ENCODE results near the gene ATP8A2.

Gene ATP8A2

DNA sequence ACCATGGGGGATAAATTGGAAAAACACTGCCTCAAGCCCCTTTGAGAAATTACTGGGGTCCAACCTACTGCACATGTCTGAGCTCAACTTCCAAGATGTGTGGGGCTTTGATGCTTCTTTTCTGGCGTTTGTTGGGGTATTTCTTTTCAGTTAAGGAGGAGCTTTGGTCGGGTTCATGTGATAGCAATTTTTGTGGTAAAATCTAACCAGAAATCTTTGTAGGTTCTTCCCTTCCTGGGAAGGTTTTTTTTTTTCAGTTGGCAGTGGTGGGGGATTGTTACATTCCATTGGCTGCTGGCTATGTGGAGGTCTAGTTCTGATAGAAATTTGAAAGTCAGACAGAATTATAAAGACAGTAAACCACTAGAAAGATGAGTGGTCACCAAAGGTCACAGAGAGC, 327.8 kb downstream of the ATP8A2 start:
- no peak overlapping the region for H3K27ac ChIP-seq
- no peak for TF ChIP-seq ZFX (IDR thresholded peaks at IDR 0.05; ENCODE audit: borderline replicate concordance)
- TF ChIP-seq, protein P1, sequence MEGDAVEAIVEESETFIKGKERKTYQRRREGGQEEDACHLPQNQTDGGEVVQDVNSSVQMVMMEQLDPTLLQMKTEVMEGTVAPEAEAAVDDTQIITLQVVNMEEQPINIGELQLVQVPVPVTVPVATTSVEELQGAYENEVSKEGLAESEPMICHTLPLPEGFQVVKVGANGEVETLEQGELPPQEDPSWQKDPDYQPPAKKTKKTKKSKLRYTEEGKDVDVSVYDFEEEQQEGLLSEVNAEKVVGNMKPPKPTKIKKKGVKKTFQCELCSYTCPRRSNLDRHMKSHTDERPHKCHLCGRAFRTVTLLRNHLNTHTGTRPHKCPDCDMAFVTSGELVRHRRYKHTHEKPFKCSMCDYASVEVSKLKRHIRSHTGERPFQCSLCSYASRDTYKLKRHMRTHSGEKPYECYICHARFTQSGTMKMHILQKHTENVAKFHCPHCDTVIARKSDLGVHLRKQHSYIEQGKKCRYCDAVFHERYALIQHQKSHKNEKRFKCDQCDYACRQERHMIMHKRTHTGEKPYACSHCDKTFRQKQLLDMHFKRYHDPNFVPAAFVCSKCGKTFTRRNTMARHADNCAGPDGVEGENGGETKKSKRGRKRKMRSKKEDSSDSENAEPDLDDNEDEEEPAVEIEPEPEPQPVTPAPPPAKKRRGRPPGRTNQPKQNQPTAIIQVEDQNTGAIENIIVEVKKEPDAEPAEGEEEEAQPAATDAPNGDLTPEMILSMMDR (IDR thresholded peaks at IDR 0.05), result no peak

- no peak for TF ChIP-seq ZFX (IDR thresholded peaks at IDR 0.05; ENCODE audit: borderline replicate concordance)
- TF ChIP-seq, protein P1 (IDR thresholded peaks at IDR 0.05), result no peak
- H3K27ac ChIP-seq, result no peak overlapping the region
Observed at GRCh38 chr13:25701304-25701703, 329.5 kb downstream of the ATP8A2 start.

DNA sequence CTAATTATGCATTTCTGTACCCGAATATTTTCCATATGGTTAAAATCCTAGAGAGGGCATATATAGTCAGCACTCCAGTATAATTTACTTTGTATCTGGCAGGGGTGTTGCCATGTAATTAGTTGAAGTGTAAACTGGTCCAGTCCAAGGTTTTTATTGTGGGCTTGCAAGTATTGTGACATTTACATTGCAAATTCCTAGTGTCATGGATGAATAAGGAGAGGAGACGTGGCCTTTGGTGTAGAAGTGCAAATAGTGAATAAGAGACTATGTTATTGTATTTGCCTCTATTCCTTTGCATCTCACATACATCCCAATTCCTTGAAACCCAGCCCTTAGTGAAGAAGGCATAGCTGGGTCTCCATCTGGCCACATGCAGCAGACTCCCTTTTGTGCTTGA, 330.6 kb downstream of the ATP8A2 start:
- TF ChIP-seq, protein P1 (IDR thresholded peaks at IDR 0.05), result no peak
- TF ChIP-seq ZFX (IDR thresholded peaks at IDR 0.05; ENCODE audit: borderline replicate concordance), result no peak
- H3K27ac ChIP-seq, result no peak overlapping the region

DNA sequence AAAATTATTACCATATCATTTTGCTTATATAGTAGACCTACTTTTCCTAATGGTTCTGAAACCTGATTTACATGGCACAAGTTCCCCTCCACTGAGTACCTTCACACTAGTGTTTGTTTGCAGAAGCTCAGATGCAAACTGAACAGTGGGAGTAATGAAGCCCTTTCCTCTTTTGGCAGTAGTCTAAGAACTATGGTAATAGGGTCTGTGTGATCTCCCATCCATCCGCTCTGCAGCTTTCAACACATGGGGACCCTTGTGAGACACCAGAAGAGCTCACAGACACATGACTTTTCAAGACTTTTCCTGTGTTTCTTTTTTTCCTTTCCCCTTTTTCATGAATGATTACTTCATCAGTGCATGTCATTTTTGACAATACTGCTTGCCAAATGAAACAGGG, 336.0 kb downstream of the ATP8A2 start:
- H3K27ac ChIP-seq, result no peak overlapping the region
- TF ChIP-seq ZFX (IDR thresholded peaks at IDR 0.05; ENCODE audit: borderline replicate concordance), result no peak
- TF ChIP-seq, protein P1 (IDR thresholded peaks at IDR 0.05), result no peak

- H3K27ac ChIP-seq, result no peak overlapping the region
- TF ChIP-seq, protein P1 (IDR thresholded peaks at IDR 0.05), result no peak
- TF ChIP-seq ZFX (IDR thresholded peaks at IDR 0.05; ENCODE audit: borderline replicate concordance), result no peak
Observed at GRCh38 chr13:25708268-25708667, 336.5 kb downstream of the ATP8A2 start.

DNA sequence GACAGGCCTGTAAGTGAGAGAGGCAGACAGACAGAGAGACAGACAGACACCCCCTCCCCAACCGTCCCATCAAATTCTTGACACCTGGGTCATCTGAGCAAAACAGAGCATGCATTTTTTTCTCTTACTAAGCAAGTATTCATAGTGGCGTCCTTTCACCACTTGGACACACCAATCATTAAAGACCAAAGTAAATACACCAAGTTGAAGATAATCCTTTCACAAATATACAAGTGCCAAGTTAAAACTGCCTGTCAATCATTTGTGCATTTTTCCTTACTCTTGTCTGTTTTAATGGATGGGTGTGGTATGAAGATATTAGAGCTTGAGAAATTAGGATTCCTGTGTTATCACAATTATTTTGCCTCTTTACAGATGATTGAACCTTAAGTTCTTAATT, 337.3 kb downstream of the ATP8A2 start:
- H3K27ac ChIP-seq, result no peak overlapping the region
- TF ChIP-seq, protein P1 (IDR thresholded peaks at IDR 0.05), result no peak
- TF ChIP-seq ZFX (IDR thresholded peaks at IDR 0.05; ENCODE audit: borderline replicate concordance), result no peak

DNA sequence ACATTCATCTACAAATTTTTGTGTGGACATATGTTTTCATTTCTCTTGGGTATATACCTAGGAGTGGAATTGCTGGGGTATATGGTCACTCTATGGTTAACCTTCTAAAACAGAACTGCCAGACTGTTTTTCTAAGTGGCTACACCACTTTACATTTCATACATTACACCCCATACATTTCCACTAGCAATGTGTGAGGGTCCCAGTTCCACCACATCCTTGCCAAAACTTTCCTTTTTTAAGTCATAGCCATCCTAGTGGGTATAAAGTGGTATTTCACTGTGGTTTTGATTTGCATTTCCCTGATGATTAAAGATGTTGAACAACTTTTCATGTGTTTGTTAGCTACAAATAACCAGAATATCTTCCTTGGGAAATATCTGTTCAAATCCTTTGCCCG, 344.0 kb downstream of the ATP8A2 start:
- no peak for TF ChIP-seq ZFX (IDR thresholded peaks at IDR 0.05; ENCODE audit: borderline replicate concordance)
- TF ChIP-seq, protein P1 (IDR thresholded peaks at IDR 0.05), result no peak

More for the DNA sequence above, 344.0 kb downstream of the ATP8A2 start:
- H3K27ac ChIP-seq, result no peak overlapping the region

All from 22Rv1 (cell line).